EL (cell line): Measurements from ENCODE around the gene TBC1D25.

Source experiments
- DNase-seq: peaks from one replicate; pipeline ENCODE4 v3.0.0-alpha.2; 2016

Gene TBC1D25

DNA sequence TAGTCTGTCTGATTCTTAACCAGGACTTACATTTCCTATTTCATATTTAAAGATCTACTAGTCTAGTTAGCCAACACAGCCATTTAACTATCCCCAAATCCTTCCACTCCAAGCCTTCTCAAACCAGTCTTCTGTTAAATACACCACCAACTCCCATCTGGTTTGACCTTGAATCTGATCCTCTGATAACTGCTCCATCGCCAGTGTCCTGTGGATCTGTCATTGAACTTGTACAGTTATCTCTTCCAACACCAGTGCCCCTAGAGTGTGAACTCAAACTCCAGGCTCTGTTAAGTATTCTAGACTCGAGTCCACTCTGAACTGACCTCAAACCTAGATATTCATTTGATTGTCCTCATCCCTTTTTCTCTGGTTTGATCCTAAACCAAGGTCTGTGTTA lies 72.2 kb downstream of the TBC1D25 start:
- DNase-seq, result no peak
